Prostate gland (tissue), 2 donors: ENCODE measurements around the gene LENG8.

Experiments
- POLR2A ChIP-seq: fragments of 450-650 bp; IDR thresholded peaks from one replicate; pipeline ENCODE4 v1.6.1; 2016; ENCODE audit warnings: antibody characterized with exemption, mild to moderate bottlenecking
- TF ChIP-seq, protein P1 (sequence below), 4 experiments: fragments of 200-600 bp in 2 of 4; fragments of 450-650 bp in 2 of 4; sonication (generic) in 2 of 4; IDR thresholded peaks; 1 replicate in 3 of 4; 2 replicates in 1 of 4; pipeline ENCODE4 v1.5.1; 2016 to 2019; ENCODE audit warnings: antibody characterized with exemption in 4 of 4, mild to moderate bottlenecking in 2 of 4, moderate library complexity in 2 of 4

DNA sequence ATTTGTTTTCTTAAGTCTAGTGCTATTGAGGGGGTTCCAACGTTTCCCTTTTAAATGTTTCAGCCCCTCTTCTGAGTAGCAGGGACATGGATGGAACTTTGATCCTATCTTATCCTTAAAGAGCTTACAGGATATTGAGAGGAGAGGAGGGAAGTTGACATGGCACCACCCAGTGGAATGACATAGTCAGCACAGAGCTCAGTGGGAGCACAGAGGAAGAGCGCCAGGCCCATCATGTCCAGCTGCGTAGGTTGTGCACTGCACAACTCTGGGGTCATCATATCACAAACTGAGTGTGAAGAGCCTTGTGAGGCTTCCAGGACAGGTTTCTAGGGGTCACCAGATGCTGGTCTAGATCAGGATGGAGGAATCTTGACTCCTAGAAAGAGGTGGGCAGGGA, 28.7 kb downstream of the LENG8 start:
- no peak for TF ChIP-seq POLR2A
- TF ChIP-seq, protein P1, sequence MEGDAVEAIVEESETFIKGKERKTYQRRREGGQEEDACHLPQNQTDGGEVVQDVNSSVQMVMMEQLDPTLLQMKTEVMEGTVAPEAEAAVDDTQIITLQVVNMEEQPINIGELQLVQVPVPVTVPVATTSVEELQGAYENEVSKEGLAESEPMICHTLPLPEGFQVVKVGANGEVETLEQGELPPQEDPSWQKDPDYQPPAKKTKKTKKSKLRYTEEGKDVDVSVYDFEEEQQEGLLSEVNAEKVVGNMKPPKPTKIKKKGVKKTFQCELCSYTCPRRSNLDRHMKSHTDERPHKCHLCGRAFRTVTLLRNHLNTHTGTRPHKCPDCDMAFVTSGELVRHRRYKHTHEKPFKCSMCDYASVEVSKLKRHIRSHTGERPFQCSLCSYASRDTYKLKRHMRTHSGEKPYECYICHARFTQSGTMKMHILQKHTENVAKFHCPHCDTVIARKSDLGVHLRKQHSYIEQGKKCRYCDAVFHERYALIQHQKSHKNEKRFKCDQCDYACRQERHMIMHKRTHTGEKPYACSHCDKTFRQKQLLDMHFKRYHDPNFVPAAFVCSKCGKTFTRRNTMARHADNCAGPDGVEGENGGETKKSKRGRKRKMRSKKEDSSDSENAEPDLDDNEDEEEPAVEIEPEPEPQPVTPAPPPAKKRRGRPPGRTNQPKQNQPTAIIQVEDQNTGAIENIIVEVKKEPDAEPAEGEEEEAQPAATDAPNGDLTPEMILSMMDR (IDR thresholded peaks at IDR 0.05) = no peak
